ENCODE data around the gene CACNA1B.

Gene CACNA1B

DNA sequence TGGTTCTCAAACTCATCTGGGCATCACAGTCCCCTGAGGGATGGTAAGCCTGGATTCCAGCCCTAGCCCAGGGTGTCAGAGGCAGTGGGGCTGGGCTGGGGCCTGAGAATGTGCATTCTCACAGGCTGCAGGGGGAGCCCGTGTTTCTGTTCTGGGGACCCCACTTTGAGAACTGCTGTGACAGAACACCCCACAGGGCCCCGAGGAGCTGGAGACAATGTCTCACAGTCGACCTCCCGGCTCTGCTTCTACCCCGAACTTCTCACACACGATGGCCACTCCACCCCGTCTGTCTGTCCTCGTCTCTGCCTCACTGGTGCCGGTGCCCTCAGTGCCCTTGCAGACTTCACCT is 130.0 kb downstream of the CACNA1B start:
- Histone ChIP-seq H4K20me1 (ENCODE audit: insufficient read depth) (no peaks in the 10 kb centered on the region), H3K27ac (no peak overlapping the region), H2AFZ (ENCODE audit: low read depth) (no peak overlapping the region), H3K27me3 (ENCODE audit: insufficient read depth, low read depth) (no peaks in the 10 kb centered on the region), H3K9ac (no peak overlapping the region), H3K4me1 (ENCODE audit: low read depth, poor library complexity, severe bottlenecking) (no peaks in the 10 kb centered on the region), H3K79me2 (ENCODE audit: insufficient read depth, low read depth) (no peaks in the 10 kb centered on the region), H3K4me2 (no peak overlapping the region), H3K4me3 (IDR thresholded peaks at IDR 0.05; ENCODE audit: insufficient read depth, low read depth, low read length) (no peak overlapping the region), H3K36me3 (ENCODE audit: insufficient read depth) (no peaks in the 10 kb centered on the region)
- TF ChIP-seq, protein P1, sequence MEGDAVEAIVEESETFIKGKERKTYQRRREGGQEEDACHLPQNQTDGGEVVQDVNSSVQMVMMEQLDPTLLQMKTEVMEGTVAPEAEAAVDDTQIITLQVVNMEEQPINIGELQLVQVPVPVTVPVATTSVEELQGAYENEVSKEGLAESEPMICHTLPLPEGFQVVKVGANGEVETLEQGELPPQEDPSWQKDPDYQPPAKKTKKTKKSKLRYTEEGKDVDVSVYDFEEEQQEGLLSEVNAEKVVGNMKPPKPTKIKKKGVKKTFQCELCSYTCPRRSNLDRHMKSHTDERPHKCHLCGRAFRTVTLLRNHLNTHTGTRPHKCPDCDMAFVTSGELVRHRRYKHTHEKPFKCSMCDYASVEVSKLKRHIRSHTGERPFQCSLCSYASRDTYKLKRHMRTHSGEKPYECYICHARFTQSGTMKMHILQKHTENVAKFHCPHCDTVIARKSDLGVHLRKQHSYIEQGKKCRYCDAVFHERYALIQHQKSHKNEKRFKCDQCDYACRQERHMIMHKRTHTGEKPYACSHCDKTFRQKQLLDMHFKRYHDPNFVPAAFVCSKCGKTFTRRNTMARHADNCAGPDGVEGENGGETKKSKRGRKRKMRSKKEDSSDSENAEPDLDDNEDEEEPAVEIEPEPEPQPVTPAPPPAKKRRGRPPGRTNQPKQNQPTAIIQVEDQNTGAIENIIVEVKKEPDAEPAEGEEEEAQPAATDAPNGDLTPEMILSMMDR (conservative IDR thresholded peaks at IDR 0.05; ENCODE audit: low read depth, low read length), result no peak

DNA sequence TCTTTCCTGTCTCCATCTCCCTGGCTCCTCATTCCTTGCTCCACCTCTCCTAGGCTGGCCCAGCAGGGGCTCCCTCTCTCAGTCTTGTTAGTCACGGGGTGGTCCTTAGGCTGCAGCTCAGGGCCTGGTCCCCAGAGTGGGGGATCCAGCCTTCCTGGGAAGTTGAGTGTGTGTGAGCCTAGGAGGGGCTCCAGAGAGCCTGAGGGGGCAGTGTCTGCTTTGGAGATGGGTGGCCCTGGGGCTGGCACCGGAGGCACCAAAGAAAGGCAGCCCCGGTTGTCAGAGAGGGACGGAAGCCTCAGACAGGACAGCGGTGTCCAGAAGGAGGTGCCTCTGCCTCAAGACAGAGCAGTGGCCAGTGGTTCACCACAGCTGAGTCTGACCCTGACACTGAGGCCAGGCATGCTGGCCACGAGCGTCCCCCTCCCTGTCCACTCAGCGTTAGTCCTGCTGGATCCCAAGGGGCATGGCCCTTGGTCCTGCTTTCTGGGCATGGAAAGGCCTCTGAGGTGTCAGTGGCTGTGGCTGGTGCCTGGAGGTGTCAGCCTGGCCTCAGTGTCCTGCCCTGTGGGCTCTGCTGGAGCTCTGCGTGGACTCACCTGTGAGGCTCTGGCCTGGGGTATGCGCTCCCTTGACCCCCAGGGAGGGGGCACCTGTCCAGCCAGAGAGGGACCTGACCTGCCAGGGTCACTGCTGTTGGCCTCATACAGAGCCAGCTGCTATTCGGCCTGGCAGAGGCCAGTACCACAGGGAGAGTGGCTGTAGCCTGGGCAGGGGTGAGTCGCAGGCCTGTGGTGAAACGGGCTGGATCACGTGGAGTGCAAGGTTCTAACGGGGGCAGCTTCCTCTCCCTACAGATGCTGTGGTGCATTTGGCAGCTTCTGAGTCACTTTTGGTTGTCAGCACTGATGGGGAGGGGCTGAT is 130.6 kb downstream of the CACNA1B start:
- TF ChIP-seq, protein P1 (conservative IDR thresholded peaks at IDR 0.05; ENCODE audit: low read depth, low read length), result no peak

DNA sequence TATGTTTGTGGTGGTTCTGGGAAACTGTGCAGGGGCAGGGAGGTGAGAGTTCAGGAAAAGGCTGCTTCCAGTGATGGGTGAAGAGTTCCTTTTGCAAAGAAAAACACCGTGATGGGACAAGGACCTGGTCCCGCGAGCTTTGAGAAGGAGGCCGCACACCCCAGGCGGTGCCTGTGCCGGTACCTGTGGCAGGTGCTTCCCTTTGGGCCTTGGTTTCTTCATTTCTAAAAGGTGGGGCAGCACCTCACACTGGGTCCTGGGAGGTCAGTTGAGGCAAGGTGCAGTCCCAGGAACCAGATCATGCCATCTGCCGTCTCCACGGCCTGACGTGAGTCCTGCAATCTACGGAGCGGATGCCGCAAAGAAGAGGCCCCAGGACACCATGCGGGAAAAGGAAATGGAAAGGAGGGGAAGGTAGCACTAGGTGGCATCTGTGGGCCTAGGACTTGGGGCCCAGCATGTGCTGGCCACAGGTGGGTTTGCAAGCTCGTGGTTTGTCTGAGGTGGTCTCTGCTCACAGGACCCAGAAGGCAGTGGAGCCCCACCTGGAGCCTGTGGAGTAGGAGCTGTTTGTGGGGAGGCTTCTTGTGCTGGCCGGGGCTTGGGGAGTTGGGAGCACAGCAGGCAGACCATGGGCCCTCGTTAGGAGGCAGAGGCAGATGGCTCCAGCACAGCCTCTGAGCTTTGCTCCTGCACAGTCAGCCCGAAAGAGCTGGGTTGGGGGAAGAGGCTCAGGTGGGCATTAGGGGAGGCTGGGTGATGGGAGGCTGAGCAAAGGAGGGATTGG is 131.6 kb downstream of the CACNA1B start:
- Histone ChIP-seq H3K36me3 (ENCODE audit: insufficient read depth) (no peaks in the 10 kb centered on the region), H2AFZ (ENCODE audit: low read depth) (no peak overlapping the region), H3K4me1 (ENCODE audit: low read depth, poor library complexity, severe bottlenecking) (no peaks in the 10 kb centered on the region), H3K27me3 (ENCODE audit: insufficient read depth, low read depth) (no peaks in the 10 kb centered on the region), H3K27ac (no peak overlapping the region), H3K4me3 (IDR thresholded peaks at IDR 0.05; ENCODE audit: insufficient read depth, low read depth, low read length) (no peak overlapping the region), H3K4me2 (no peak overlapping the region), H3K9ac (no peak overlapping the region), H4K20me1 (ENCODE audit: insufficient read depth) (no peaks in the 10 kb centered on the region), H3K79me2 (ENCODE audit: insufficient read depth, low read depth) (no peaks in the 10 kb centered on the region)
- TF ChIP-seq, protein P1 (conservative IDR thresholded peaks at IDR 0.05; ENCODE audit: low read depth, low read length), result no peak

More for the DNA sequence above, 130.6 kb downstream of the CACNA1B start:
- no peak overlapping the region for H3K4me2 ChIP-seq
- no peaks in the 10 kb centered on the region for H3K27me3 ChIP-seq (ENCODE audit: insufficient read depth, low read depth)
- no peaks in the 10 kb centered on the region for H3K79me2 ChIP-seq (ENCODE audit: insufficient read depth, low read depth)
- no peaks in the 10 kb centered on the region for H3K4me1 ChIP-seq (ENCODE audit: low read depth, poor library complexity, severe bottlenecking)
- H2AFZ ChIP-seq (ENCODE audit: low read depth), result no peak overlapping the region
- no peak overlapping the region for H3K9ac ChIP-seq
- H4K20me1 ChIP-seq (ENCODE audit: insufficient read depth), result no peaks in the 10 kb centered on the region
- no peak overlapping the region for H3K4me3 ChIP-seq (IDR thresholded peaks at IDR 0.05; ENCODE audit: insufficient read depth, low read depth, low read length)
- no peaks in the 10 kb centered on the region for H3K36me3 ChIP-seq (ENCODE audit: insufficient read depth)
- H3K27ac ChIP-seq, result no peak overlapping the region

DNA sequence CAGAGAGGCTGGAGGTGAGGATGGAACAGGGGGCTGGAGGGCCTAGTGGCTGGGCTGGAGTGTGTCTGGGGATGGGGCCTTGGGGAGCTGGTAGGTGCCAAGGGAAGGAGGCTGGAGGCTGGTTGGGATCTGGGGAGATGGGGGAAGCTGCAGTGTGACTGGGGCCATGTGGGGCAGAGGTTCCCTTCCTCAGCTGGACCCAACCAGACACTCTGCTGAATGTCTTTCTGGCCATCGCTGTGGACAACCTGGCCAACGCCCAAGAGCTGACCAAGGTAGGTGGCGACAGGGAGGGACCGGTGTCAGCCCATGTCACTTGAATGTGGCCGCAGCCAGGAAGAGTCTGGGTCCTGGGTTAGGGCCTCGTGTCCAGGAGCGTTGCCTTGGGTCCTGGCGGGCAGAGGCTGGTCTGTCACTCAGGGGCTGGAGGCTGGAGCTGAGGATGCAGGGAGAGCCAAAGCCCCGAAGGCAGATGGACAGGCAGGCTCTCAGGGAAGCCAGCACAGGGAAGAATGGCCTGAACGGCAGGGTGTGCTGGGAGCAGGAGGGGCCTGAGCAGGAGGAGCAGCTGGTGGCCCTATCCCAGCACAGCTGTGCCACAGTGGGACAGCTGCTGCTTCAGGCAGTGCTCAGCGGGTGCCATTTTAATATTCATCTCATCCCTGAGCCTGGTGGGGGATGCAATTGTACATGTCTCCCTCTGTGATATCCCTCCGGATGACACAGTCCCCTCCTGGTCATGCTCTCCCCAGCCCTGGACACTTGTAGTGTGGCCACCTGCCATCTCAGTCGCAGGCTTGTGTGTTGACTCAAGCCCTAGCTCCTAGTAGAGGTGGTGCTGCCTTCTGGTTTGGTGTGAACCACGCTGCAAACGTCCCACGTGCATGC is 132.5 kb downstream of the CACNA1B start:
- Histone ChIP-seq H3K4me1 (ENCODE audit: low read depth, poor library complexity, severe bottlenecking) (no peaks in the 10 kb centered on the region), H3K27me3 (ENCODE audit: insufficient read depth, low read depth) (no peaks in the 10 kb centered on the region), H4K20me1 (ENCODE audit: insufficient read depth) (no peaks in the 10 kb centered on the region), H3K27ac (no peak overlapping the region), H3K4me2 (no peak overlapping the region), H2AFZ (ENCODE audit: low read depth) (no peak overlapping the region), H3K79me2 (ENCODE audit: insufficient read depth, low read depth) (no peaks in the 10 kb centered on the region), H3K4me3 (IDR thresholded peaks at IDR 0.05; ENCODE audit: insufficient read depth, low read depth, low read length) (no peak overlapping the region), H3K9ac (no peak overlapping the region), H3K36me3 (ENCODE audit: insufficient read depth) (no peaks in the 10 kb centered on the region)
- TF ChIP-seq, protein P1 (conservative IDR thresholded peaks at IDR 0.05; ENCODE audit: low read depth, low read length), result no peak

Data from KMS-11 (cell line).